K562 (cell line): ENCODE measurements around the gene TSSK2. TPM values are rescaled to one million over a fixed set of nuclear protein-coding genes. Genes with fewer than 3 reads are reported as not detected.

ENCODE experiments used
- ATAC-seq: fragments of 200-7000 bp; cut with Tn5 transposase; 3 replicates; pipeline ENCODE4 v1.9.1; 2020; ENCODE audit warnings: moderate library complexity
- BruUV-seq: library from RNA; stranded (reverse); fragments of 400-500 nt; replicated peaks from 2 replicates; lab custom pipeline; 2021; lab: Mats Ljungman, UMichigan
- CTCF ChIA-PET: fragments of 300-600 bp; formaldehyde crosslinking; extraction: SDS; loops from one replicate; lab custom pipeline; 2021; ENCODE audit warnings: low intra/inter-chr PET ratio; lab: Yijun Ruan, JAX
- POLR2A ChIA-PET: fragments of 300-600, 350-650 bp; sonication (Branson Sonifier 250); formaldehyde crosslinking; extraction: SDS; loops from one replicate; lab custom pipeline; 2021; ENCODE audit warnings: antibody characterized with exemption, inconsistent platforms; lab: Yijun Ruan, JAX
- DNase-seq, 4 experiments: peaks; one replicate each; pipeline versions ENCODE4 v3.0.0 to v3.0.0-alpha.2; 2011 to 2018; ENCODE audit warnings: low spot score in 3 of 4, mixed read lengths in 3 of 4; ENCODE audit errors: extremely low read depth in 1 of 4
- FAIRE-seq: peaks from 2 replicates; lab custom pipeline; 2011; peaks lifted over from hg19 to GRCh38; lab: Jason Lieb, UNC
- H2AFZ ChIP-seq: 2 replicates; pipeline ENCODE4 v1.6.0; 2011; ENCODE audit warnings: low read depth, low read length, control low read depth, inconsistent platforms
- H3K27ac ChIP-seq: fragments of 200-600 bp; 3 replicates; pipeline ENCODE4 v1.8.0; 2011; ENCODE audit warnings: low read depth, mild to moderate bottlenecking, control low read depth, inconsistent platforms, low read length, moderate library complexity, mixed read lengths; ENCODE audit errors: extremely low read depth
- H3K27me3 ChIP-seq, 2 experiments: fragments of 300-600 bp in 1 of 2; 2 replicates in 1 of 2; 3 replicates in 1 of 2; pipeline versions ENCODE4 v1.6.0 to v1.8.0; 2011; ENCODE audit warnings: inconsistent platforms in 2 of 2, low read length in 2 of 2, mild to moderate bottlenecking in 1 of 2, mixed read lengths in 1 of 2, moderate library complexity in 1 of 2; ENCODE audit not compliant: control insufficient read depth in 2 of 2, insufficient read depth in 2 of 2
- H3K36me3 ChIP-seq: fragments of 300-600 bp; 3 replicates; pipeline ENCODE4 v1.8.0; 2011; ENCODE audit warnings: mild to moderate bottlenecking, low read length, inconsistent platforms; ENCODE audit not compliant: control insufficient read depth, insufficient read depth
- H3K4me1 ChIP-seq, 2 experiments: fragments of 200-600 bp in 1 of 2; replicated peaks in 1 of 2; 2 replicates in 1 of 2; 3 replicates in 1 of 2; pipeline versions ENCODE4 v1.5.1 to v1.8.0; 2011; ENCODE audit warnings: inconsistent platforms in 2 of 2, low read length in 2 of 2, mild to moderate bottlenecking in 1 of 2, mixed read lengths in 1 of 2, moderate library complexity in 1 of 2; ENCODE audit not compliant: control insufficient read depth in 2 of 2, insufficient read depth in 2 of 2
- H3K4me2 ChIP-seq: 2 replicates; pipeline ENCODE4 v1.6.1; 2011; ENCODE audit warnings: low read length, control low read depth, inconsistent platforms, mixed read lengths; ENCODE audit not compliant: insufficient read depth
- H3K4me3 ChIP-seq: fragments of 200-600 bp; sonication (generic), shearing (Covaris generic); 2 replicates; pipeline ENCODE4 v1.5.1; 2016; ENCODE audit warnings: control low read depth, inconsistent platforms
- H3K79me2 ChIP-seq: fragments of 200-600 bp; 3 replicates; pipeline ENCODE4 v1.8.0; 2011; ENCODE audit warnings: low read length, inconsistent platforms; ENCODE audit not compliant: control insufficient read depth, insufficient read depth
- H3K9ac ChIP-seq, 2 experiments: 2 replicates each; pipeline versions ENCODE4 v1.6.0 to v1.6.1; 2011; ENCODE audit warnings: low read depth in 2 of 2, low read length in 2 of 2, control low read depth in 1 of 2, inconsistent platforms in 1 of 2, mild to moderate bottlenecking in 1 of 2, mixed read lengths in 1 of 2; ENCODE audit not compliant: insufficient read depth in 1 of 2
- H3K9me1 ChIP-seq: one replicate; pipeline ENCODE4 v1.6.0; 2011; ENCODE audit warnings: inconsistent platforms, mild to moderate bottlenecking, low read length, moderate library complexity; ENCODE audit not compliant: control insufficient read depth, insufficient read depth
- H3K9me3 ChIP-seq: replicated peaks from 2 replicates; pipeline ENCODE4 v1.5.1; 2011; ENCODE audit warnings: low read depth, low read length, inconsistent platforms; ENCODE audit not compliant: control insufficient read depth, insufficient read depth
- H4K20me1 ChIP-seq: replicated peaks from 2 replicates; pipeline ENCODE4 v1.6.1; 2011; ENCODE audit warnings: low read length, inconsistent platforms, mixed read lengths; ENCODE audit not compliant: control insufficient read depth, insufficient read depth
- BRD4 ChIP-seq: fragments of 200-600 bp; sonication (generic); IDR thresholded peaks from 2 replicates; pipeline ENCODE4 v1.6.1; 2017; ENCODE audit warnings: inconsistent platforms
- DACH1 ChIP-seq: fragments of 450-650 bp; IDR thresholded peaks from 2 replicates; pipeline ENCODE4 v1.6.1; 2018; ENCODE audit not compliant: partially characterized antibody
- ETV6 ChIP-seq, 3 experiments: fragments of 150-350 bp in 1 of 3; sonication (generic) in 1 of 3; formaldehyde crosslinking in 1 of 3; IDR thresholded peaks; 2 replicates each; pipeline versions ENCODE4 v1.6.1 to v1.8.0; 2014 to 2022; ENCODE audit warnings: borderline replicate concordance in 2 of 3, low read depth in 2 of 3, antibody characterized with exemption in 1 of 3, low read length in 1 of 3, mild to moderate bottlenecking in 1 of 3, missing genetic modification reagents in 1 of 3
- FOXO4 ChIP-seq: fragments of 450-650 bp; formaldehyde crosslinking; IDR thresholded peaks from 2 replicates; pipeline ENCODE4 v1.4.0; 2020; ENCODE audit warnings: mild to moderate bottlenecking, moderate library complexity
- HDAC1 ChIP-seq, 2 experiments: fragments of 450-650 bp; IDR thresholded peaks; 2 replicates each; pipeline ENCODE4 v1.6.1; 2016 to 2017; ENCODE audit warnings: inconsistent platforms in 1 of 2, mild to moderate bottlenecking in 1 of 2, moderate library complexity in 1 of 2
- HNRNPH1 ChIP-seq: fragments of 200-400 bp; formaldehyde crosslinking; optimal IDR thresholded peaks from 2 replicates; pipeline ENCODE3; 2017; ENCODE audit warnings: low read depth, mild to moderate bottlenecking, low read length, moderate library complexity
- MLX ChIP-seq, 2 experiments: fragments of 450-650 bp in 1 of 2; sonication (generic) in 1 of 2; formaldehyde crosslinking; conservative IDR thresholded peaks; 2 replicates each; pipeline versions ENCODE4 v1.4.0 to v1.8.1; 2020 to 2022; ENCODE audit warnings: mild to moderate bottlenecking in 1 of 2, missing genetic modification reagents in 1 of 2
- RB1 ChIP-seq: fragments of 450-650 bp; IDR thresholded peaks from 2 replicates; pipeline ENCODE4 v1.6.1; 2017; ENCODE audit warnings: low read depth, mild to moderate bottlenecking
- TEAD1 ChIP-seq, 2 experiments: fragments of 450-650 bp in 1 of 2; sonication (generic) in 1 of 2; formaldehyde crosslinking; IDR thresholded peaks; 2 replicates each; pipeline versions ENCODE4 v1.4.0 to v1.8.0; 2020 to 2022; ENCODE audit warnings: mild to moderate bottlenecking in 2 of 2, missing genetic modification reagents in 1 of 2
- YY1 ChIP-seq, 3 experiments: IDR thresholded peaks; 2 replicates each; pipeline ENCODE4 v1.6.1; 2011; ENCODE audit warnings: low read length in 2 of 3, mild to moderate bottlenecking in 2 of 3, moderate library complexity in 2 of 3, borderline replicate concordance in 1 of 3, control low read depth in 1 of 3, low read depth in 1 of 3; ENCODE audit not compliant: insufficient read depth in 3 of 3, insufficient replicate concordance in 2 of 3, control insufficient read depth in 1 of 3, insufficient read length in 1 of 3; ENCODE audit errors: extremely low read depth in 1 of 3
- ZNF165 ChIP-seq: fragments of 250-450 bp; sonication (Bioruptor Pico); IDR thresholded peaks from 2 replicates; pipeline ENCODE4 v1.4.0; 2020; ENCODE audit warnings: borderline replicate concordance
- ZNF589 ChIP-seq: fragments of 200-800 bp; sonication (Bioruptor generic); IDR thresholded peaks from 2 replicates; pipeline ENCODE4 v1.6.1; 2016; ENCODE audit warnings: low read depth, missing genetic modification characterization, missing compliant biosample characterization
- ZNF830 ChIP-seq: fragments of 250-450 bp; sonication (Bioruptor Pico); IDR thresholded peaks from 2 replicates; pipeline ENCODE4 v1.5.0; 2021; ENCODE audit warnings: mild to moderate bottlenecking
- ZSCAN32 ChIP-seq: fragments of 450-650 bp; formaldehyde crosslinking; IDR thresholded peaks from 2 replicates; pipeline ENCODE4 v1.4.0; 2020; ENCODE audit warnings: mild to moderate bottlenecking, moderate library complexity
- WGBS: fragments of 100-300 bp; shearing (Covaris generic); methylation state at CpG from one replicate; pipeline ENCODE4 v1.1.6; 2016; ENCODE audit warnings: low coverage, mixed read lengths; ENCODE audit not compliant: insufficient coverage; ENCODE audit errors: missing lambda C conversion rate; 5-methylcytosine and 5-hydroxymethylcytosine counted together
- in situ Hi-C: fragments of 300-500 bp; cut with MboI; formaldehyde crosslinking; loops from 4 replicates; pipeline ENCODE4 v1.15.0; 2018; ENCODE audit warnings: inconsistent platforms, mixed read lengths
- intact Hi-C: fragments of 100-400 bp; cut with micrococcal nuclease; formaldehyde crosslinking; loops from 2 replicates; pipeline ENCODE4 v1.14.2; 2022
- polyA plus RNA-seq, 8 experiments: library from polyadenylated mRNA; depleted of rRNA in 4 of 8; stranded (reverse) in 5 of 8; unstranded in 3 of 8; fragments of >200 nt; fragmentation: Nextera tagmentation in 2 of 8; fragmentation: Illumina TruSeq in 1 of 8; extraction: Ambion mirVana in 2 of 8; extraction: Trizol in 1 of 8; gene quantifications; 2 replicates each; pipeline versions ENCODE4 v1.2.1 to v1.2.3, GENCODE V29; 2011 to 2014; ENCODE audit warnings: inconsistent platforms in 1 of 8, missing spikeins in 1 of 8
- total RNA-seq, 7 experiments: library from RNA; depleted of rRNA in 6 of 7; stranded (reverse); fragments of >200 nt in 6 of 7; fragmentation: Illumina TruSeq in 2 of 7; extraction: Trizol in 2 of 7; gene quantifications; 2 replicates each; pipeline versions ENCODE4 v1.2.1 to v1.2.3, GENCODE V29; 2011 to 2021; ENCODE audit warnings: low replicate concordance in 1 of 7
- TF ChIP-seq, protein P1 (sequence below): fragments of 200-800 bp; sonication (Bioruptor generic); IDR thresholded peaks from 2 replicates; pipeline ENCODE4 v1.6.1; 2017; ENCODE audit warnings: missing genetic modification characterization, missing compliant biosample characterization

Gene TSSK2
- total and polyA plus RNA-seq, 9 of the 15 experiments (the other 6 are each of a cell fraction or from before 2014, with no cell fraction given), result 0.04 TPM; not detected in 8

GRCh38 chr22:19122143-19122751 lies 8.9 kb upstream of the TSSK2 start, which contains the start of gene DGCR2:
Gene DGCR2 (minus strand): TSS chr22:19122412. CDS start chr22:19122206, 206 bp downstream.
- Histone ChIP-seq H3K27me3 (peaks cover 18 to 26% of the 10 kb centered on the region in 2 experiments; a peak in 4 of 5 replicates), H2AFZ (peak within 1 kb of the TSS; percentile 93), H3K9me3 (no peaks in the 10 kb centered on the region), H3K27ac (peak within 1 kb of the TSS; percentile 77), H3K4me2 (peak within 1 kb of the TSS; percentile 96), H3K9ac (peak within 1 kb of the TSS; percentile 76 to 99), H3K36me3 (peaks cover 30% of the 10 kb centered on the region), H3K79me2 (peaks cover 50% of the 10 kb centered on the region), H3K4me1 (peaks cover 30 to 52% of the 10 kb centered on the region in 2 experiments), H3K4me3 (peak within 1 kb of the TSS; percentile 77), H4K20me1 (peaks cover 45% of the 10 kb centered on the region), H3K9me1 (peaks cover 12% of the 10 kb centered on the region)
- in situ Hi-C loops (no loop called here), intact Hi-C loops (loop anchor here (1.0 to 10.0 kb wide), 6 partner anchors 13 to 503 kb away; partner anchors contain the start of genes CDC45, ESS2, HIRA and MRPL40)
- DNase-seq, result peak; percentile 100
- no TSS peak for BruUV-seq
- under 1% methylated on average over 67 of the region's 67 CpGs for WGBS
- ATAC-seq, result peak; percentile 96
- ChIA-PET CTCF (interaction anchor here (0.6 kb wide), 1 partner anchor 832 kb away, joined by 5 read pairs; no protein-coding TSS in a partner anchor), POLR2A (interaction anchor here (0.6 to 9.0 kb wide), 21 partner anchors 11 to 1288 kb away, joined by 3 to 67 read pairs (median 4); partner anchors contain the start of genes CDC45, ESS2 and TANGO2)
- FAIRE-seq, result peak; percentile 95
- peak; percentile 95 for TF ChIP-seq BRD4
- peak; percentile 58 for TF ChIP-seq DACH1
- peak; percentile 32 to 91; a peak in 2 of 4 replicates for TF ChIP-seq MLX (CRISPR knock-in tag; conservative IDR thresholded peaks at IDR 0.05)
- no peak for TF ChIP-seq ETV6 (IDR thresholded peaks at IDR 0.05; ENCODE audit: borderline replicate concordance in 1 of 2, low read depth in 2 of 2, low read length in 1 of 2)
- no peak for TF ChIP-seq ETV6 (CRISPR knock-in tag; IDR thresholded peaks at IDR 0.05; ENCODE audit: borderline replicate concordance)
- TF ChIP-seq HNRNPH1, result no peak
- peak; percentile 10; the same call in 1 of the 2 replicates for TF ChIP-seq ZNF589 (CRISPR knock-in tag)
- peak; percentile 87; the same call in 1 of the 2 replicates for TF ChIP-seq ZNF165 (CRISPR knock-in tag)
- 0 out of 2 replicates have a peak, but pooled peaks have one; percentile 65 for TF ChIP-seq ZSCAN32
- TF ChIP-seq RB1, result peak; percentile 100
- 0 out of 2 replicates have a peak, but pooled peaks have one; percentile 82 for TF ChIP-seq ZNF830 (CRISPR knock-in tag)
- TF ChIP-seq HDAC1 (IDR thresholded peaks at IDR 0.05), result peak in 1 of 2 experiments; percentile 92; a peak in 2 of 4 replicates
- TF ChIP-seq FOXO4 (CRISPR knock-in tag), result 0 out of 2 replicates have a peak, but pooled peaks have one; percentile 62
- peak; percentile 96 to 99 (median 98) for TF ChIP-seq YY1 (IDR thresholded peaks at IDR 0.05; ENCODE audit: borderline replicate concordance in 1 of 3, control insufficient read depth in 1 of 3, extremely low read depth in 1 of 3, insufficient read depth in 3 of 3, insufficient read length in 1 of 3, insufficient replicate concordance in 2 of 3, low read depth in 1 of 3, low read length in 2 of 3)
- TF ChIP-seq TEAD1 (CRISPR knock-in tag; IDR thresholded peaks at IDR 0.05), result peak in 1 of 2 experiments; percentile 45; a peak in 2 of 4 replicates
- TF ChIP-seq, protein P1, sequence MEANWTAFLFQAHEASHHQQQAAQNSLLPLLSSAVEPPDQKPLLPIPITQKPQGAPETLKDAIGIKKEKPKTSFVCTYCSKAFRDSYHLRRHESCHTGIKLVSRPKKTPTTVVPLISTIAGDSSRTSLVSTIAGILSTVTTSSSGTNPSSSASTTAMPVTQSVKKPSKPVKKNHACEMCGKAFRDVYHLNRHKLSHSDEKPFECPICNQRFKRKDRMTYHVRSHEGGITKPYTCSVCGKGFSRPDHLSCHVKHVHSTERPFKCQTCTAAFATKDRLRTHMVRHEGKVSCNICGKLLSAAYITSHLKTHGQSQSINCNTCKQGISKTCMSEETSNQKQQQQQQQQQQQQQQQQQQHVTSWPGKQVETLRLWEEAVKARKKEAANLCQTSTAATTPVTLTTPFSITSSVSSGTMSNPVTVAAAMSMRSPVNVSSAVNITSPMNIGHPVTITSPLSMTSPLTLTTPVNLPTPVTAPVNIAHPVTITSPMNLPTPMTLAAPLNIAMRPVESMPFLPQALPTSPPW, result peak; percentile 96
